SKM-1 (cell line): Measurements from ENCODE around the gene FAF1.

Experiments
- DNase-seq: peaks from one replicate; lab custom pipeline; 2025; ENCODE audit not compliant: unreplicated experiment; lab: John Stamatoyannopoulos, UW

The FAF1 gene

GRCh38 chr1:50508040-50508586, 452.0 kb downstream of the FAF1 start:
- no peak for DNase-seq

- DNase-seq, result no peak
These were observed 454.6 kb downstream of the FAF1 start for GRCh38 chr1:50505427-50505826.

GRCh38 chr1:50503515-50503914, 456.6 kb downstream of the FAF1 start:
- DNase-seq, result no peak

- no peak for DNase-seq
These were observed 457.9 kb downstream of the FAF1 start for GRCh38 chr1:50502147-50502546.

- DNase-seq, result no peak
These were observed 463.1 kb downstream of the FAF1 start for GRCh38 chr1:50497007-50497406.

GRCh38 chr1:50493710-50494109, 466.4 kb downstream of the FAF1 start:
- no peak for DNase-seq

- DNase-seq, result no peak
These were observed 467.9 kb downstream of the FAF1 start for GRCh38 chr1:50492142-50492541.

- DNase-seq, result no peak
These were observed 468.9 kb downstream of the FAF1 start for GRCh38 chr1:50491142-50491541.

GRCh38 chr1:50490640-50491039, 469.4 kb downstream of the FAF1 start:
- DNase-seq, result no peak

GRCh38 chr1:50488876-50489275, 471.2 kb downstream of the FAF1 start:
- DNase-seq, result no peak

GRCh38 chr1:50488356-50488755, 471.7 kb downstream of the FAF1 start:
- DNase-seq, result no peak

- no peak for DNase-seq
These were observed 472.3 kb downstream of the FAF1 start for GRCh38 chr1:50487725-50488124.

GRCh38 chr1:50481142-50481736, 478.8 kb downstream of the FAF1 start:
- no peak for DNase-seq

- DNase-seq, result no peak
These were observed 483.3 kb downstream of the FAF1 start for GRCh38 chr1:50476800-50477199.

GRCh38 chr1:50474859-50475809, 484.9 kb downstream of the FAF1 start:
- no peak for DNase-seq

- no peak for DNase-seq
These were observed 486.6 kb downstream of the FAF1 start for GRCh38 chr1:50473513-50473912.

GRCh38 chr1:50471967-50472366, 488.1 kb downstream of the FAF1 start:
- DNase-seq, result no peak

GRCh38 chr1:50462964-50463363, 497.1 kb downstream of the FAF1 start:
- no peak for DNase-seq

- peak; percentile 48 for DNase-seq
These were observed 501.6 kb downstream of the FAF1 start for GRCh38 chr1:50458507-50458906.

GRCh38 chr1:50454911-50455310, 505.2 kb downstream of the FAF1 start:
- no peak for DNase-seq

- DNase-seq, result no peak
These were observed 506.8 kb downstream of the FAF1 start for GRCh38 chr1:50453266-50453665.

GRCh38 chr1:50452700-50453099, 507.4 kb downstream of the FAF1 start:
- DNase-seq, result no peak
